Stimulated activated CD8-positive, alpha-beta memory T cell treated with anti-CD3 and anti-CD28 coated beads, Interleukin-7, amount 100 ng/mL, for 48 hours (primary cell): Measurements from ENCODE around the gene COQ3.

Source experiments
- DNase-seq, 2 donors: peaks; one replicate each; pipeline ENCODE4 v3.0.0-alpha.2; 2020; ENCODE audit warnings: low read depth in 1 of 2; ENCODE audit errors: extremely low read depth in 1 of 2

Gene COQ3

GRCh38 chr6:99393698-99394531 lies at the start of gene COQ3:
Gene COQ3, minus strand, starts transcription at chr6:99394195. Its CDS starts 16 bp downstream, at chr6:99394179.
- DNase-seq, result peak; percentile 24 to 56

GRCh38 chr6:99434702-99435530 lies 40.9 kb upstream of the COQ3 start:
- no peak for DNase-seq

GRCh38 chr6:99432877-99433276 lies 38.9 kb upstream of the COQ3 start:
- no peak for DNase-seq

GRCh38 chr6:99431901-99432300 lies 37.9 kb upstream of the COQ3 start:
- DNase-seq, result no peak

- no peak for DNase-seq
Measured at GRCh38 chr6:99427988-99428387, 34.0 kb upstream of the COQ3 start.

GRCh38 chr6:99426451-99426757 lies 32.4 kb upstream of the COQ3 start:
- DNase-seq, result no peak

- DNase-seq, result peak; percentile 31 to 52
Measured at GRCh38 chr6:99425647-99426450, 31.9 kb upstream of the COQ3 start.

GRCh38 chr6:99424761-99425646 lies 31.0 kb upstream of the COQ3 start, which contains the start of gene PNISR:
Gene PNISR, minus strand, starts transcription at chr6:99425308. Its CDS starts 10,649 bp downstream, at chr6:99414659.
- peak; percentile 63 to 79 for DNase-seq

- no peak for DNase-seq
Measured at GRCh38 chr6:99424022-99424421, 30.0 kb upstream of the COQ3 start.

- no peak for DNase-seq
Measured at GRCh38 chr6:99422912-99423311, 28.9 kb upstream of the COQ3 start.

- no peak for DNase-seq
Measured at GRCh38 chr6:99416892-99417767, 23.1 kb upstream of the COQ3 start.

- no peak for DNase-seq
Measured at GRCh38 chr6:99416226-99416625, 22.2 kb upstream of the COQ3 start.

- no peak for DNase-seq
Measured at GRCh38 chr6:99415446-99415845, 21.5 kb upstream of the COQ3 start.

GRCh38 chr6:99412065-99412464 lies 18.1 kb upstream of the COQ3 start:
- no peak for DNase-seq

GRCh38 chr6:99409672-99410071 lies 15.7 kb upstream of the COQ3 start:
- no peak for DNase-seq

- no peak for DNase-seq
Measured at GRCh38 chr6:99407076-99407475, 13.1 kb upstream of the COQ3 start.

GRCh38 chr6:99402448-99402847 lies 8.5 kb upstream of the COQ3 start:
- DNase-seq, result no peak

GRCh38 chr6:99397287-99397686 lies 3.3 kb upstream of the COQ3 start:
- no peak for DNase-seq

GRCh38 chr6:99393366-99393697 lies 663 bp downstream of the COQ3 start:
- DNase-seq, result no peak
